Measurements from ENCODE around the gene MET.
A peak's percentile ranks its signal among the peaks of the same experiment; 100 is the strongest.

Gene MET

DNA sequence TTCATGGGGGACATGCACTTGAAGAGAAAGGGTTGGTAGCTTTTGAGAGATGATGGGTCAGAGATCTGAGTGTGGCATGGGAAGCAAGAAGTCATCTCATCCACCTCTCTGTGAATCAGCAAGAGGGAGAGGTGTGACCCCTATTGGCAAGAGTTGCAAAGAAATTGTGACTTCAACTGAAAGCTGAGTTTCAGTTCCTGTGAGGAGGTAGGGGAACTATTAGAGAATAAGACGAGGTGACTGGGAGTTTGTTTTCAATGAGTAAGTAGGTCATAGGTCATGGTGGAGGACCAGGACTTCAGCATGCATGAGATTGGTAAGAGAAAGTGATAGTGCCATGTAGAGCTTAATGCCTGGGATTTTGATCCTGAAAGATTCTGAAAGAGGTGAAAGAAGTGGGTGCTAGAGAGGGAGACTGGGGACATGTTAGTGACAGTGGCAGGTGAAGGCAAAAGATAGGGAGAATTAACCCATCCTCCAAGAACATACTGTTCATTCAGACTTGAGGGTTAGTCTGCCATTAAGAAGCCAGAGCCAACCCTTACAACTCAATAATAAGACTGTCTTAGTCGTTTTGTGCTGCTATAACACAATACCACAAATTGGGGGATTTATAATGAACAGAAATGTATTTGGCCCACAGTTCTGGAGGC lies 114.9 kb downstream of the MET start:
- peak; percentile 23 for DNase-seq

DNA sequence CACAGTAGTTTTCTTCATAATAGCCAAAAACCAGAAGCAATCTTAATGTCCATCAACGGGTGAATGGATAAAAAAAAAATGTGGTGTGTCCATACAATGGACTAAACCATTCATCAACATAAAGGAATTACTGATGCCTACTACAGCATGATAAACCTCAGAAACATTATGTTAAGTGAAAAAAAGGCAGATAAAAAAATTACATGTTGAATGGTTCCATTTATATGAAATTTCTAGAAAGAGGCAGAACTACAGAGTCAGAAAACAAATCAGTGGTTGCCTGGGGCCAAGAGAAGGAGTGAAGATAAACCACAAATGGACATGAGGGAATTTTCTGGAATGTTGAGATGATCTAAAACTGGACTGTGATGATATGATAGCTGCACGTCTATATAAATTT lies 115.9 kb downstream of the MET start:
- no peak for DNase-seq

DNA sequence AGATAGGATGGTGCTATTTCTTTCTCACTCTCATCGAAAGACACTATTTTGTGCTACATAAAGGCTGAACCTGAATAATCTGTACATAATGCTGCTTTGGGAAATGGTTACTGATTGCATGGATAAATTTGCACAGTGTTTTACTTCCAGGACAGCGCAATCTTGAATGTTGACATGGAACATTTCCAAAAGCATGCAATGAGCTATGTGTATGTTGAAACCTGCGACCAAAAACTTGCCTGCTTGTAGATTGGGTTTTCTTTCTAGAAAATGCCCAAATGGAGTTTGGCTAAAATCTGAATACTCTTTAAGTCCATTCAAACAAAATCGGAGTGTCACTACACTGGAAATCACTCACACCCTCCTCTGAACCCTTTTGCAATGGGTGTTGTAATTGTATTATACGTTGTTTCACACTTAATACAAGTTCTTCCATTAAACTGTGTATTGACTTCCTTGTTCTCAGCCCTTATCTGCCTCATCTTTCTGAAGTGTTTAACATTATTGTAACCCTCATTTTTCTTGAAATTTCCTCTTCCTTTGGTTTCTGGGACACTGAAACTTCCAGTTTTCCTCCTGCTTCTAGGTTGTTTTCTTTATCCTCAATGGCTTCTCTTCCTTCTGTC lies 116.7 kb downstream of the MET start:
- DNase-seq: no peak

DNA sequence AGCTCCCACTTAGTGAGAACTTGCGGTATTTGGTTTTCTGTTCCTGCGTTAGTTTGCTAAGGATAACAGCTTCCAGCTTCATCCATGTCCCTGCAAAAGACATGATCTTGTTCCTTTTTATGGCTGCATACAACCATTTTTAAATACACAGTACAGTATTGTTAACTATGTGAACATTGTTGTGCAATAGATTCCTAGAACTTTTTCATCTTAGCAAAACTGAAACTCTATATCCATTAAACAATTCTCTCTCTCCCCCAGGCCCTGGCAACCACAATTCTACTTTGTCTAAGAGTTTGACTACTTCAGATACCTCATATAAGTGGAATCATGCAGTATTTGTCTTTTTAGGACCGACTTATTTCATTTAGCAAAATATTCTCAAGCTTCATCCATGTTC lies 118.0 kb downstream of the MET start:
- DNase-seq: no peak

DNA sequence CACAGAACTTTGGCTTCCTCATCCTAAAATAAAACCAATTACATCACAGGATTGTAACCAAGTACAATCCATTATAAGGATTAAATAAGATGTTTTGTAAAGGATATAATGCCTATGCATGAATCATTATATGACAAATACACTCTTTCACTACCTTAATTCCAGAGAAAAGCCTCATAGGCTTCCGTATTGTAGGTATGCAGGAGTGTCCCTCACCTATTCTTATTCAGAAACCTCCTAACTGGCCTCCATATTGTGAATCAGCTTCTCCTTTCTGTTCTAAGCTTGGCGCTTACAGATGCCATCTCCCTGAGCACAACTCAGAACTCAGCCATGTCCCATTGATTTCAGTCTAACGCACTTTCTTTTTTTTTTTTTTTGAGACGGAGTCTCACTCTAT lies 120.8 kb downstream of the MET start:
- DNase-seq: no peak

DNA sequence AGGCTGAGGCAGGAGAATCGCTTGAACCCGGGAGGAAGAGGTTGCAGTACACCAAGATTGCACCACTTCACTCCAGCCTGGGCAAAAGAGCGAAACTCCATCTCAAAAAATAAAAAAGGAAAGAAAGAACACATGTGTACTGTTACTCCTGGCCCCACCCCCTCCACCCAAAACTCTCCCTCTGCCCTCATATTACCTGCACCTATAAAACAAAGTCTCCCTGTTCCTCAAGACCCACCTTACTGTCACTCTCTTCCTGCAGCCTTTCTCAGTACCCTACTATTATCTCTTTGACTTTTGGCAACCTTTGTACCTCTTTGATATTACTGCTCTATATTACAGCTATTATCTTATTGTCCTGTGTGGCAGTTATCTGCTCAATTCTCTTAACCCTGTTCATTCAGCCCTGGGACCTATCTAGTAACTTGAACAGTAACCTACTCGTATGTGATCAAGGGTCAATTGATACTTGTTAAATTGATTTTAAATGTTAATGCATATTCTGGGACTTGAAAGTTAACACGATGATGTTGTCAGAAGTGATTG lies 121.9 kb downstream of the MET start:
- no peak for DNase-seq

DNA sequence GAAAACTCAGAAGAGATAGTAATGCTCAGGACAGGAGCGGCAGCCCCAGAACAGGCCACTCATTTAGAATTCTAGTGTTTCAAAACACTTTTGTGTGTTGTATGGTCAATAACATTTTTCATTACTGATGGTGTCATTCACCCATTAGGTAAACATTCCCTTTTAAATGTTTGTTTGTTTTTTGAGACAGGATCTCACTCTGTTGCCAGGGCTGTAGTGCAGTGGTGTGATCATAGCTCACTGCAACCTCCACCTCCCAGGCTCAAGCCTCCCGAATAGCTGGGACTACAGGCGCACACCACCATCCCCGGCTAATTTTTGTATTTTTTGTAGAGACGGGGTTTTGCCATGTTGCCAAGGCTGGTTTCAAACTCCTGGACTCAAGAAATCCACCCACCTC lies 124.5 kb downstream of the MET start:
- DNase-seq: no peak

DNA sequence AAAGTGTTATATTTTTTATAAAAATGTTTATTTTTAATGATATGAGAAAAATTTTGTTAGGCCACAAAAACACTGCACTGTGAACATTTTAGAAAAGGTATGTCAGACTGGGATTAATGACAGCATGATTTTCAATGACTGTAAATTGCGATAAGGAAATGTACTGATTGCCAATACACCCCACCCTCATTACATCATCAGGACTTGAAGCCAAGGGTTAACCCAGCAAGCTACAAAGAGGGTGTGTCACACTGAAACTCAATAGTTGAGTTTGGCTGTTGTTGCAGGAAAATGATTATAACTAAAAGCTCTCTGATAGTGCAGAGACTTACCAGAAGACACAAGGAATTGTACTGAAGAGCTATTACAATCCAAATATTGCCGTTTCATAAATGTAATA lies 125.6 kb downstream of the MET start:
- DNase-seq: no peak

DNA sequence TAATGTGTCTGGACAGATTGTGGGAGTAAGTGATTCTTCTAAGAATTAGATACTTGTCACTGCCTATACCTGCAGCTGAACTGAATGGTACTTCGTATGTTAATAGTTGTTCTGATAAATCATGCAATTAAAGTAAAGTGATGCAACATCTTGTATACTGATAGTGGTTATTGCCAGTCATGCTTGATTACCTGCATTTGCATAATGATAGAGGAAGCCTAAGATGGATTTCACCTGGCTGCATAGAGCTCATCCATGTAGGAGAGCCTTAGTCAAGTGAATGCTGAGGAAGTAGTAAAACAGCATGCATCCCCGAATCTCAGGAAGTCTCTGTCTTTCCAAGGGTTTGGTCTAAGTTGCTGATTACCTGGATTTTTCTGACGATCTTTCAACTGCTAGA lies 126.2 kb downstream of the MET start:
- no peak for DNase-seq

DNA sequence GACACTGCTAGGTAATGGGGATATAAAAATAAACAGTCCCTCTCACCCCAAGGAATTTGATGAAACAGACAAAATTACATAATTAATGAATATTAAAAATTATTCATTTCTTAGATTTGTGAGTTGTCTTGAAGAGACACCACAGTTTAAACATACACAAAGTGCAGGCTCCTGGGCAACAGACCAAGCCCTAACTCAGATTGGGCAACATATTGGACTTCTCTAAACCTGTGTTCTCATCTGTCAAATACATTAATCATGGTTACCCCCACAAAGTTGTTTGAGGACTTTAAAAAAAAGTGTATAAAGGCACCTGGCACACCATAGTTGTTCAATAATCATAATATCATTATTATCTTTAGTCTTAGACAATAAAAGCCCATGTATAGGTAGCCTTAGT lies 127.9 kb downstream of the MET start:
- no peak for DNase-seq

DNA sequence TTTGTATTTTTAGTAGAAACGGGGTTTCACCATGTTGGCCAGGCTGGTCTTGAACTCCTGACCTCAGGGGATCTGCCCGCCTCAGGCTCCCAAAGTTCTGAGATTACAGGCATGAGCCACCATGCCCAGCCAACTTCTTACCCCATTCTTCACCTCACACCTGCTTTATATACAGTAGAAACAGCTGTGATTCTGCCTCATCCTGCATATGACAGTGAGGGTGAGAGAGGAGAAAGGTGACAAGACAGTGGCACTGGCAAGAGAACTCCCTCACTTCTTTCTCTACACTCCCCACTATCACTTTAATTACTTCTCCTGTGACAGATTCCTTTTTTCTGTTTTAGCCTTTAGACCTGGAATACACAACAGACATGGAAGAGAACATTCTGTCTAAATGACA lies 128.6 kb downstream of the MET start:
- no peak for DNase-seq

DNA sequence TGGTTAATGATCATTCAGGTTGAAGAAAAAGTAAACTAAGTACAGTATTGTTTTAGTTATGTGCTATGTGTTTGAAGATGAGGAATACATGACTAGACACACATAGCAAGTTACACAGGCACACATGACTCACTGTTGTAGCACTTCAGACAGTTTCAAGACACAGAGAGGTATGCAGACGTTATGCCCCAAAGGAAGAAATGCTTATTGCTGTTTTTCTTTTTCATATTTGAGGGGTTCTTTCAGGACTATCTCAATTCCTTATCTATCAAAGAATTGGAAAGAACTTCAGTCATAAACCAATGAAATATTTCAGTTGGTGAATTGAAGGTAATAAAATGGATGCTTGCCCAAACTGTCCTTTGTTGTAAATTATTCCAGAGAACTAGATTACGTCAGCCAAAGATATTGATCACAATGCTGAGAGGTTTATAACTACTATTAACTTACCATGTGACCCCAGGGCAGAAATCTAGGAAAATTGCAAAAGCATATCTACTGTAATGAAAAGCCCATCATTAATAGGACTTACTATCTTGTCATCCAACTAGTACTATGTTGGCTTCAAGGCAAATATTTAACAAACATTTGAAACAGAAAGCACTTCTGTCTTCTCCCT lies 129.2 kb downstream of the MET start:
- no peak for DNase-seq

DNA sequence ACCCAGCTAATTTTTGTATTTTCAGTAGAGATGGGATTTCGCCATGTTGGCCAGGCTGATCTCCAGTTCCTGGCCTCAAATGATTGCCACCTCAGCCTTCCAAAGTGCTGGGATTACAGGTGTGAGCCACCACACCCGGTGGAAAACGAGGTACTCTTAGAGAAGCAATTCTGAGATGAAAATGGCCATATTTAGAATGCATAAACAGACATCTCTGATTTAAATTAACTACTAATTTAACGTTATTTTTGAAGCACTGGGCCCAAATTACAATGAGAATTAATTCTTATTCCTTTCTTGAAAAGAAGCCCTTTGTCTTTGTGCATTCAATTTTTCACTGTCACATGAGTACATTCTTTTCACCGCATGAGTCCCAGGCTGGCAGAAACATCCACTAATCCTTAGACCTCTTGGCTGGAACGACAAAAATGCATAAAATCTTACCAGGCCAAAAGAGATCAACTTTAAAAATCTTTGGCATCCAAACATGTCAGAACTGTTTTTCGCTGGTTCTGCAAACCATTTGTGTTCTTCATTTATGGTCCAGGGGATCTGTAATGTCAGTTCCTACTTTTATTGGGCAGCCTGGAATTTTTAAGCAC lies 130.2 kb downstream of the MET start:
- no peak for DNase-seq

DNA sequence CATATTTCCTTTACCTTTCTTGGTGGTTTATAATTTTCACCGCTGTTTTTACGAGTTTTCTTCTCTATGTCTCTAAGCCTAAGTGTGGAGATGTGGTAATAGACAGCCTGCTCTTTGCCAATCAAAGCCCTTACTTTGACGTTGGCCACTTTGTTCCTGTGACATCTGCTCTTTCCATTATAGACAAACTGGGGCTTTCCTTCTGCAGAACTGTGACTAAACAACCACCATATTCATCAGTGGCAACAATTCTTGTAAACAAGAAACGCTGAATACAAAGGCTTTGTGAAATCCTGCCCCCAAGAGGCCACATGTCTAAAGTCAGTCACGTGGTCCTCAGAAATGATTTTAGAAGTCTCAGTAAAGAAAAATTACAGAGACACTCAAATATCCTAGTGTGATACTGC lies 130.8 kb downstream of the MET start:
- peak; percentile 37 for DNase-seq

DNA sequence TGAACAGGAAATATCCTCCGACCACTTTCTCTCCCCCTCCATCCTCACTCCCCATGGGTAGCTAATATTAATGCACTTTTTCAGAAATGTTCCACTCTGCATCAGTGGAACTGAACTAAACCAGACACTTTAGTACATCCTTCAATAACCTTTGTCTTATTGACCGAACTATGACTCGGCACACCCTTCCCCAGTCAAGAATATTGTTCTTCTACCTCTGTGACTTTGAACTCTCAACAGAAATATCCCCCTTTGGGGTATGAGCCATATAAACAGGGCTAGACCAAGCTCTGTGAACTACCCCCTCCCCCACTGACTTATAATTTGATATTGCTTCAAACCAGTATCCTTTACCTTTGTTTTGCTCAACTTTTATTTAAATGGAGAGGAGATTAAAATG lies 132.5 kb downstream of the MET start:
- DNase-seq: no peak

DNA sequence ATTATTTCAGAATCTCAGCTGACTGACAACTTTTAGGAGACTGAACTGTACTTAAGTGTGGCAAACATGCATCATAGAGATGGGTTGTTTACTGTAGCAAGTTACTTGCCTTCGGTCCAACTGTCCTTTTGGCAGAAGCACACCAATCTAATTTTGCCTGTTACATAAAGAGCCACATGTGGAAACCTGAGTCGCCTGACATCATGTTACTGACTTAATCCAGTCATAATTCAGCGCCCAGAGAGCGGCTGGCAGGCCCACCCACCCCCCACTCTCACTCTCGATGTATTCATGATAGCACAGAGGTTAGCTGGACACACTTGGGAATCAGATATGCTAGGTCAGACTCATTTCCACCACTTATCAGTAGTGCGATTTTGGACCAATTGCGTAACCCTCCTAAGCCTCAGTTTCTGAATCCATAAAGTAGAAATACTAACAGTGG lies 133.1 kb downstream of the MET start:
- peak; percentile 47 for DNase-seq

DNA sequence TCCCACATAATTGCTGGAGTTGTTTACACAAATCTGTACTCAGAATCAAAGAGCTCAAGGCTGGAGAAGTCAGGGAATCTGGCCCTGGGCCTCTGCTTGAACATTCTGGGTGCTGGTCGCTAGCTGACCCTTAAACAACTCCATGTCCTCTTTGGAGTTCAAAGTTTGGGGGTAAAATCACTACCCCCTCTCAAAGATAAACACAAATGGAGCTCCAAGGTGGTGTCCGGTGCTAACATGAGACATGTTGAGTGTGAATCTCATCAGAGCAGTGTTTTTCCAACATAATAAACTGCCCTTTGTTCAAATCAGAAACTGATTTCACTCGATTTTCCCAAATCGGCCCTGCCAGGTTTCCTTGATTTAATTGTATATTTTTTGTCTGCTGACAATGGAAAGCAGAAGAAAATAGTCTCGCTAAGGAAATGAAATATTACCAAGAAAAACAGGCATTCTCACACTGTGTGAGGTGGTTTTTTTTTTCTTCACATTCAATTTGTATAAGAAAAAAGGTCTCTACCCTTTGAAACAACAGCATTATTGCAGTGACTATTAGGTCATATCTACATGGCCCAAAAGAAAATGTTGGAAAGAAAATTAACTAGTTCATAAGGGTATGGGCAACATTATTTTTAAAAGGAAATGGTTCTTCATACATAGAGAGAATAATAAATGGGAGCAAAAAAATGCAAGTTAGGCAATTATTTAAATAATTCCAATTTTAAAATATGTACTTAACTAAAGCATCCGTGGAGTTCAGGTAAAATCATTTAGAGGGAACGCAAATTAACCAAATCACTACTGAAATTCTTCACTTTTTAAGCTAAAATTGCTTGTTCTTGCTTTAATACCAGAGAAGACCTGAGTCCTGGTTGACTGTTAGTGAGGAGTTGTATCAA lies 134.3 kb downstream of the MET start:
- no peak for DNase-seq

DNA sequence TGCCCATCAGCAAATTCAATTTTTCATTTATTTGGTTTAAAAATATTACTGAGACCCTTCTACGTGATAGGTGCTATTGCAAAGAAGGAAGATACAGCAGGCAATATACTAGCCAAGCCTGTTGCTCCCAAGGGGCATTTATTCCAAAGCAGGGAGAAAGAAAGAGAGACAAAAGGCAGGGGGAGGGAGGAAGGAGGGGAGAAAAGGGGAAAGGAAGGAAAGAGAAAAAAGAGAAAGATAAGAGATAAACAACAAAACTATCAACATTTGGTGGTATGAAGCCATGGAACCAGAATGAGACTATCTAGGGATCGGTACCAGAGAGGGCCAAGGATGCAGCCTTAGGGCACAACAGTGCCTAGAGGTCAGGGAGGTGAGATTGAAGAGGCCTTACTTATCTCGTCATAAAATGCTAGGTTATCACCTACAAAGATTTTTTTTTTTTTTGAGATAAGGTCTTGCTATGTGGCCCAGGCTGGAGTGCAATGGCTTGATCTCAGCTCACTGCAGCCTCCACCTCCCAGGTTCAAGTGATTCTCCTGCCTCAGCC lies 135.1 kb downstream of the MET start:
- no peak for DNase-seq

DNA sequence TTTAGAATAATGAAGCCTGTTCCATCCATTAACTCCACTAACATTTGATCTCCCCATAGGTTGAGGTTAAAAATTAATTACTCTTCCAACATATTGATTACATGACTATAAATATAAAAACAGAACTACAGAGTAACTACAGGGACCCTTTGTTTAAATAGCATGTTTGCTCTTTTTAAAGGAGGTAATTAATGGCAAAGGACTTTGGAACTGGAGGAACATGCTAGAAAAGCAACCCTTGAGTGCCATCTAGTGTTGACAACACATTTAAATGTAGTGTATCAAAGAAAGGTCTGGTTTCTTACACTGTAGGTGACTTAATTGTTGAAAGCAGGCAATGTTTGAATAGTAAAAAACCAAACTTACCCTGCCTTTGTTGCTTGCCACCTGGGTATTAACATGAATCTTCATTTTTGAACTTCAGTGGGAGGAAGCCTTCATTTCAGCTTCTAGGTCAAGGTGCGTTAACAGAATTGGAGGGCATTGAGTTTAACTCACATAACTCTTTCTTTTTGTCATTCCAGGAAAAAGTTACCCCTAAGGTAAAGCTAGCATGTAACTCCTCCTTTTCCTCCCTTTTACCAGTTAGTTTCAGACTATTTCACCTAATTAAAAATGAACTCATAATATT lies 137.8 kb downstream of the MET start:
- peak; percentile 81 for DNase-seq

DNA sequence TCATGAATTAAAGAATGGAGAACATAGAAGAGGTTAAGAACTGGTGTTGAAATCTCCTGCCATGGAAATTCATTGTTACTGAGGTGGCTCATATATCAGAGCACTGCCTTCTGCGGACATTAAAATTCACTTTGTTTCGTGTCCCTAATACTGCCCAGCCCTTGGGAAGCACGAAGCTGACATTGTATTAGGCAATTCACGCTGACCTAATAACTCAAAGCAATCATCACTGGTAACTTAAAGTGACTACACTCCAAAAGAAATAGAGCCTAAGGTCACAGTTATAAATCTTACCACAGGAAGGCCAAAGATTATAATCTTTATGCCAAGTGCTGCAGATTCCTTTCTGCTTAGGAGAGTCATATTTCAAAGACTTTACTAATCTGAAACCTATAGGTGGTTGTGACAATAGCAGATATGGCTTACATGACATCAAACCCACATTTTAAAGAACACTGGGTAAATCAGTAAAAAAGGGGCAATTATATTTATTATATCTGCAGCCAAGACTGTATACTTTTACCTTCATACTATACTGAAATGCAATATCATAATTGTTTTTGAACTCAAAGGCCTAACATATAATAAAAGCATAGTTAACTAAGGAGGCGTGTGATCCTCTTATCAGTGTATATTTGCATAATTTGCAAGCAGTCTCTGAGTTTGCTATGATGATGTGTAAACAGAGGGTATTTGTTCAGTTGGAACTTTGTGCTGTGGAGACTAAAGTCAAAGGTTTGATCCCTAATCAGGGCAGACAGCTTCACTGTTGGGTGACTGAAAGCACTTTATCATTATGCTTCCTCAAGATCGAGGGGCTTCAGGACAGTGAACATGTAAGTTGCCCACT lies 138.5 kb downstream of the MET start:
- DNase-seq: no peak

DNA sequence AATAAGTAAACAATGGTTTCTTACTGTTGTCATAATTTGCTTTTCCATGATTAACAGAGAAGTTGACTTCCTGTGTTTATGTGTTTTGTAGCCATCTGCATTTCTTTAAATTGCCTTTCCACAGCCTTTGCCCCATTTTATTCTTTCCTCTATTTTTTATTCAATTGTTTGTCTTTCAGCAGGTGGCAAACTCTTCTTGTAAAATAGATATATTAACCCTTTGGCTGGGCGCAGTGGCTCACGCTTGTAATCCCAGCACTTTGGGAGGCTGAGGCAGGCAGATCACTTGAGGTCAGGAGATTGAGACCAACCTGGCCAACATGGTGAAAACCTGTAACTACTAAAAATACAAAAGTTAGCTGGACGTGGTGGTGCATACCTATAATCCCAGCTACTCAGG lies 139.8 kb downstream of the MET start:
- no peak for DNase-seq
